NCI-H2081 treated with DMSO at 0.1 percent for 48 hours (cell line): ENCODE results near the gene SHISAL1.
A peak's percentile ranks its signal among the peaks of the same experiment; 100 is the strongest.

Experiments used
- DNase-seq: peaks from one replicate; lab custom pipeline; 2025; lab: John Stamatoyannopoulos, UW

SHISAL1 gene

DNA sequence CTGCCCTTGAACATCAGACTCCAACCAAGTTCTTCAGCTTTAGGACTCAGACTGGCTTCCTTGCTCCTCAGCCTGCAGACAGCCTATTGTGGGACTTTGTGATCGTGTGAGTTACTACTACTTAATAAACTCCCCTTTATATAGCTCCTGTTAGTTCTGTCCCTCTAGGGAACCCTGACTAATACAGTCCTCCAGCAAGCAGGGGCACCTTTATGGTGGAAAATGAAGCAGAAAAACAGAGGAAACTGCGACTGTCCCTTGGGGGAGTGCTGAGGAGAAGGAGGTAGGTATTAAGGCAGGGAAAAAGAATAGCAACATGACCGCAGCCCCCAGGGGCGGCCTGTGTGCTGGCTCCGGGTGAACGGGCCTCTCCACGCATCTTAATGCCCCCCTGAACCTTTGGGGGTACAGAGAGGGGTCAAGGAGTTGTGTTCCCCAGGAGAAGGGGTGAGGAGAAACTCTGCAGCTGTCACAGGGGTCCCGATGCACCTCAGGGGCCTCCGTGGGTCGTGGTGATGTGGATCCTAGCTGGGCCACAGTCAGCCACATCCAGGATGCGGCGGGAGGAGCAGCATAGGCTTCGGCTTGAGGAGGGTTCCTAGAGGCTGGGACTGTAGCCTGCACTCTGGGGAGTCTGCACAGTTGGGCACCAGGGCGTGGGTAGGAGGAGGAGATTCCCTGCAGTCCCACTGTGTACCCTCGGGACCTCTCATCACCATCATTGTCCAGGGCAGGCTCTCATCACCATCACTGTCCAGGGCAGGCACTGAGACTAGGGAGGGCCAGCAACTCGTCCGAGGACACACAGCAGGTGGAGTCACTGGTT lies 34.3 kb downstream of the SHISAL1 start:
- DNase-seq = no peak

DNA sequence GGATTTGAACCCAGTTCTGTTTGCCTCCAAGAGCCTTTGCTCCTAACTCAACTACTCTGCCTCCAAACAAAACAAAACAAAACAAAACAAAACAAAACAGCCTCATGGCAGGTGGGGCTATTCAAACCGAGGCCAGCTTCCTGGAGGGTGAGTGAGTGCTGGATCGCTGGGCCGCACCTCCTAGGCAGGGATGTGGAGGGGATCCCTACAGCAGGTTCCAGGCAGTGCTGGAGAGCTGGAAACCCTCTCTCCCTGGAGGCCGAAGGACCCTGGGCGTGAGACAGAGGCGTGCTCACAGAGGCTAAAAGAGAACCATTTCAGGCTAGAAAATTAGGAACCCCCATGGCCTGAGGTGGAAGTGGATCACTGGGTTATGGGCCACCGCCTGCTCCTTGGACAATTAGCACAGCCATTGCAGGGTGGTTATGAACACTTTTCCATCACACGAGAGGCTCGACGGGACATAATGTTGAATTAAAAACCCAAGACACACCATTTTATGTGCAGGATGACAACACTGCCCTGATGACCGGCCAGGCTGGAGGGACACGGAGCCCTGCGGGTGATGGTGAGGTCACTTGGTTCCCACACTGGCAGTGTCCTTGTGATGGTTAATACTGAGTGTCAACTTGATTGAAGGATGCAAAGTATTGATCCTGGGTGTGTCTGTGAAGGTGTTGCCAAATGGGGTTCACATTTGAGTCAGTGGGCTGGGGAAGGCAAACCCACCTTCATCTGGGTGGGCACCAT lies 35.2 kb downstream of the SHISAL1 start:
- no peak for DNase-seq

DNA sequence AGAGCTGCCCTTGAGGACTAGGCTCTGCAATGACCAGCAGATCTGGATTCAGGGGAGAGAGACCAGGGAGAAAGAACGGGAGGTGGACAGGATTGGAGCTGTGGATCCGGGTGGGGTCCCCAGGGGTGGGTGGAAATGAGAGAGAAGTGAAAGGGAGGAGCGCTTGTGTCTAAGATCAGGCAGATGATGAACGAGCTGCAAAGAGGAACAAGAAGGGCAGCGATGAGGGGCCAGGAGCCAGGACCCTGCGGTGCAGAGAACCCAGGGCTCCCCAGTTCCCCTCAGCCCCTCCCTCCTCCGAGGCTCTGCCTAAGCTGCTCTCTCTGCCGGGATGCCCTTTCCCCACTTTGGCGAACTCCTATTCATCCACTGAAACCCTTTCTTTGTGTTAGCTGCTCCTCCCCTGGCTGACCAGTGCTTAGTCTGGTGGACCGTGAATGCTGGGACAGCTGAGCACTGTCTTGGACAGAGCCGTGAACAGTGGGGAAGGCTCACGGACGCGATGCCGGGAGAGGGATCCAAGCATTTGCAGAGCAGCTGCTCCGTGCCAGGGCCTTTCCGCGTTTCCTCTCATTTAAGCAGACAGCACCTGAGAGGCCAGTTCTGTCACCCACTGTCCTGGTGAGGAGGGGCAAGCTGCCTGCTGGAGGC lies 35.9 kb downstream of the SHISAL1 start:
- no peak for DNase-seq

DNA sequence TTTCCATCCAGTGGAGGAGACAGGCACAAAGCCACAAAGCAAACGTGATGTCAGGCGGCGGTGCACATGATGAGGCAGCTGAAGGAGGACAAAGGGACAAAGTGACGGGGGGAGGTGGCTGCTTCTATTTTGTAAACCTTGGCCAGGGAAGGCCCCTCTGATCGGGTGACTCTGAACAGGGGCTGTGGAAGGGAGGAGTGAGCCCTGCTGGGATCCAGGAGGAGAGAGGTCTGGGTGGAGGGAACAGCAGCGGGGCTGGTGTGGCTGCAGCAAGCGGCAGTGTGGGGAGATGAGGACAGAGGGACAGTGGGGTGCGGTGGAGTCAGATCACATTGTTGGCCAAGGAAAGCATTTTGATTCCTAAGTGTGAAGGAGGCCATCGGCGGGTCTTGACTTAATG lies 36.7 kb downstream of the SHISAL1 start:
- DNase-seq = no peak

DNA sequence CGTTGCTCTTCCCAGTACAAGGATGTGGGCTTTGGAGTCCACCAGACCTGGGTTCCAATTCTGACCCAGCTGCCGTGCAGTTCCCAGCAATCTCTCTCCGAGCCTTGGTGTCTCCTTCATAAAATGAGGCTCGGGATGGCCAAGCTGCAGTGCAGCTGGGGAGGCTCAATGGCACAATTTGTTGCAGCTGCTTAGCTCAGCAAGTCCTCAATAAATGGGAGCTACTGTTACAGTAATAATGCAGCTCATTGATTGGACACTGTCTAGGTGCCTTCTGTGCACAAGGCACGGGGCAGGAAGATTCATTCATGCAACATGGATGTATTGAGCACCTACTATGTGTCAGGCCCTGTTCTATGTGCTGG lies 37.1 kb downstream of the SHISAL1 start:
- no peak for DNase-seq

DNA sequence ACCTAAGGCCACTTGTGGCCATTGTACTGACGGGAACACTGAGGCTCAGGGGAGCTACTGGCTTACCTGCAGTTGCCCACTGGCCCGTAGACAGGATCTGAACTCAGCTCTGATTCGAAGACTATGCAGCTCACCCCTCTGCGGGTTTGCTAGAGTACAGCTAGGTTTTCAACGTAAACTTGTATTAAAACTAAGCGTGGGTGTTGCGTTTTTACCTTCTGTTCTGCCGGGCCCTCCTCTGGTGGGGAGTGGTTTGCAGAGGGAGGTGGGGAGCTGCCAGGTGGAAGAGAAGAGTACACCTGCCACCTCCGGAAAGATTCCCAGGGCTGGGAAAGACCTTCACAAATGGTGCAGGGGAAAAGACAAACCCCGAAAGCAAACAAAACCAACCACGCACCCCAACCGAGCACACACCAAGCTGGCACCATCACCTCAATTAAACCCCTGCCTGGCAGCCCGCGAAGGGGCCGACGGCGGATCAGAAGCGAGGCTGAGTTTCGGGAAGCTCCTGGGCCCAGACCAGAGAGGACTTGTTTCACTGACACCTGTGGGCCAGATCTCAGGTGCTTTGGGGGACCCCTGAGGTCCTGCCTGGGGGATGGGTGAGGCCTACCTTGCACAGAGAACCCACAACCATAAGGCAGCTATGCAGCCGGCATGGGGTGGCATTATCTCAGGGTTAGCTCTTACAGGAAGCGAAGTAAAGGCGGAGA lies 37.7 kb downstream of the SHISAL1 start:
- DNase-seq = no peak

DNA sequence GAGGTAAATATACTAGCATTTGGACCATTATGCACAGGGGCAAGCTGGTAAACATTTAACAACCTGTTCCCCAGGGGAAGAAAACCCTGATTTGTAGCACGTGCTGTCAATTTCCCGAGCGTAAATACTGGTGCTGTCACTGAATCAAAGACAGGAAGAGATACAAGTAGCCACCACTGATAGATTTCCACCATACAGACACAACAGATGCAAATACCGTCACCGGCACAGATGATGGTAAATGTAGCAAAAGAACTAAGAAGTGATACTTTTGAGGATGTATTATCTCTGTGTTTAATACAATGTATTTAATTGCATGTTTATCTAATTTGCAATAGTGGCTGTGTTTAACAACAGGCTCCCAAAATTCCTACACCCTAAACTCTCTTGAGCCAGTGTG lies 39.6 kb downstream of the SHISAL1 start:
- DNase-seq = no peak

DNA sequence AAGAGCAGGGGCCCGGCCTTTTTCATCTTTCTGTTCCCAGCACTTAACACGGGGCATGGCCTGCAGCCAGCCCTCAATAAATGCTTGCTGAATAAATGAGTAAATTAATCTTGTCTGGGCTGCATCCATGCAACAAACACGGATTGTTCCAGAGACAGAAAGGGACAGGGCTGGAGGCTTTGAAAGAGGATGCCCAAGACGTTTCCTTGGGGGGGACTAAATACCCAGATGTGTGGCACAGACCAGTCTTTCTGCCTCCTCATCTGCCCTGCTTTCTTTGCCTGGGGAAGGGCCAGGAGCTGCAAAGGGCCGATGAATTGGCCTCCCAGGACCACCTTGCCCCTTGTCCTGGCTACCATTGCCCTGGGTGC lies 40.4 kb downstream of the SHISAL1 start:
- DNase-seq = no peak

DNA sequence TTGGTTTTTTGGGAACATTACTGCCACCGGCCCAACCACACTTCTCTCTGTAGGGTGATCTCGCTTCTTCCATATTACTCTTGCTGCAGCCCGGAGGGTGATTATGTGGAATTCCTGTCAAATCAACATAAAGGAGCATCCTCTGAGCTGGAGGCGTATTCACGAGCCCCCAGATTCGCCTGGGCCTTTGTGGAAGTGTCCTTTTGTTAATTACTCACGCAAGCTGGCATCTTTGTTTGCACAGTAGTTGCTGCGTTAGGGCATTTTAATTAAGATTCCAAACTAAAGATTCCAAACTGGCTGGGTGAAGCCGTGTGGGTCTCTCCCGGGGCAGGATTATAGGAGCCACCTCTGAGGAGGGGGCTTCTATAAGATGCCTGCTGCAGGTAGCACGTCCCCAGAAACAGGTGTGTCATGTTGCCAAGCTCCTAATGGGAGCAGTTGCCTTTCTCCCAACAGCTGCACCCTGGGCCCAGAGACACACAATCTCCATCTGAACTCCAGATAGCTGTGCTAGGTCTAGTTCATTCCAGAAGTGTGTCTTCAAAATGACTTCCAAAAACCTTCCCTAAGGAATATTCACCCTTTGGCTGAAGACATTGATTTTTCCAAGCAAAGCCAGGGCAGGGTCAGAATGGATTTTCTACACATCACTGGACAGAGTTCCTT lies 40.9 kb downstream of the SHISAL1 start:
- DNase-seq = no peak

DNA sequence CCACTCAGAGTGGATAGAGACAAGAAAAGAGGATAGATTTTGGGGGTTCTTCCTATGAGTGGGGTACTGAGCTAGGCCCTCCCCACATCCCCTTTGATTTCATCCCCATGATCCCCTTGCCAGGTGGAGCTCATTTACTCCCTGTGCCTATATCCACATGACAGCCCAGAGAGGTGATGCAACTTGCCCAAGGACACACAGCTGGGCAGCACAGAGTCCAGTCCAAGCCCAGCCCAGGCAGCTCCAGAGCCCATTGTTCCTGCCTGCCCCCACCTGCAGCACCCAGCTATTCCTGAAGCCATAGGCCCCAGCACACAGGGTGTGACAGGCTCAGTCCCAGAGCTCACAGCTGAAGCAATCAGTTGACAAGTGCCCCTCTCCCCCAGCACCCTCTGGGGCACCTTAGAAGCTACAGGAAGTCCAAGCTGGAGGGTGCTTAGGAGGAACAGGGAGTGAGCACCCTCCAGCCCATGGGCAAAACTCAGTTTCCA lies 41.7 kb downstream of the SHISAL1 start:
- DNase-seq = no peak

DNA sequence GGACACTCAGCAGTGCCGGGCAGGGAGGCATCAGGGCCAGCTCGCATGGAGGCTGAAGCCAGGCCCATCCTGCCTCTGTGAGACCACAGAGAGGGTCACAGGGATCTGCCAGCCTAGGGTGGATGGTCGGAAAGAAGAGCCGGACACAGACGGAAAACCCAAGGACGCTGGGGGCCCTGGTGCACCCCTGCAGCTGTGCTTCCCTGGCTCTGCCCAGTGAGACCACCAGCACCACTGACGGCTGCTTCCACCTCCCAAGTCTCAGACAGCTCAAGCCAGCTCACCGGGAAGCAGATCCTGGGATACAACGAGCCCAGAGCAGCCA lies 42.2 kb downstream of the SHISAL1 start:
- no peak for DNase-seq

DNA sequence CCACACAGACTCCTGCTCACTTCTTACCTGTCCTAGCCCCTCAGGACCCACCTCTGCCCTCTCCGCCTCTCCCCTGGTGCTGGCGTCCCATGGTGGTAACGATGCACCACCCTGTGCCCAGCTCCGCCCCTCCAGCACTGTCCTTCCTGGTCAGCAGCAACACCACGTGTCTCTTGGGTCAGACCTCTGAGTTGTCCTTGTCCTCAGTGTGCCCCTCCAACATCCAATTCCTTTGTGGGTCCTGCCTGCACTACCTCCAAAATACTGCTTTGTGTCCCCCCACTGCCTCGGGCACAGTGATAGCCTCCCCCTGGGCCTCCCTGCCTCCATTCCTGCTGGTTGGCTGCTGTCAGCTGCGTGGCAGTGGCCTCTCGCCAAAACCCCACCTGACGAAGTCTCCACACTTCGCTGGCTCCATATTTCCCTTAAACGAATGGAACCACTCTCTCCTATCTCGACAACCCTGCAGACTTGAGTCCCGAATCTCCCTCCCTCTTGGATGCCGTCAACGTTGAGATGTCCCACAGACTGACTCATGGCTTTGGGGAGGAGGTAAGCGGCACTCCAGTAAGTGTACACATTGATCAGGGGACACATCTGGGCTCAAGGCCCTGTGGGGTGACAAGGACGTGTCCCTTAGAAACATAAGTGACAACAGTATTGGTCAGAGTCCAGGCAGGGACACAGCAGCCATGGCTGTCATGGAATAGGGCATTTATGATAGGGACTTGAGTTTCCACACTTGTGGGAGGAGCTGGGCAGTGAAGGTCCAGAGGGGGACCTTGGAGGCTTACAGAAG lies 42.8 kb downstream of the SHISAL1 start:
- no peak for DNase-seq

DNA sequence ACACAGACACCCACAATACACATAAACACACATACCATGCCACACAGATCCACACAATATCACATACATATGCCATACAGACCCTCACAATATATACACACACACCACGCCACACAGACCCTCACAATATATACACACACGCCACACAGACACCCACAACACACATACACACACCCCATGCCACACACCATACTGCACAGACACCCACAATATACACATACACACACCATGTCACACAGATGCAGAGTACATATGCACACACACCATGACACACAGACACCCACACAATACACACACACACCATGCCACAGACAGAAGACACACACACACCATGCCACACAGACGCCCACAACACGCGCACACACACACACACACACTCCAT lies 43.6 kb downstream of the SHISAL1 start:
- no peak for DNase-seq

DNA sequence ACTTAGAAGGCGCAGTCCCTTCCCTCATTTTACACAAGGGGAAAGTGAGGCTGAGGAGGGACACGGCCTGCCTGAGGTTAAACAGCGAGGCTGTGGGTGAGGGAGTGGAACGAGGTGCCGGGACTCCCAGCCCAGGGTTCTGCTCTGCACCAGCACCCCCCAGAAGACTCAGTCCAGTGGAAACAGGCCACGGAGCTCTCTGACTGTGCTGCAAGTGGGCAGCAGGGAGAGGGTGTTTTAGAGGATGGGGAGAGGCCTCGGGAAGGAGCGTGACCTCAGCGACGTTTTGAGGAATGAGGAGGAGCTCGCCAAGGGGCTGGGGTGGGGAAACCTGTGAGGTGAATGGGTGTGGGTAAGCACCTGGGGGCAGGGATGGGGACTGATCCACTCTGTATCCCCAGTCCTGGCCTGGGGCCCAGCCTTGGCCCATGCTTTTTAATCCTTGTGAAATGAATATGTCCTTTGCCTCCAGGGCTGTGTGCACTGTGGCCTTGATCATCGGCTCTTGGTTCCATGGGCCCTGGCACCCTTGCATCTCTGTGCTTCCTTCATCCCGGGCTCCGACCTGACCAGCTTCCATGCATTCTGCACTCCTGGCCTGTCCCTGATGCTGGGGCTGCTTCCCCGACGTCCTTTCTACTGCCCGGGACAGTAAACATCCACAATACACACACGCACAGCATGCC lies 44.2 kb downstream of the SHISAL1 start:
- DNase-seq = no peak

DNA sequence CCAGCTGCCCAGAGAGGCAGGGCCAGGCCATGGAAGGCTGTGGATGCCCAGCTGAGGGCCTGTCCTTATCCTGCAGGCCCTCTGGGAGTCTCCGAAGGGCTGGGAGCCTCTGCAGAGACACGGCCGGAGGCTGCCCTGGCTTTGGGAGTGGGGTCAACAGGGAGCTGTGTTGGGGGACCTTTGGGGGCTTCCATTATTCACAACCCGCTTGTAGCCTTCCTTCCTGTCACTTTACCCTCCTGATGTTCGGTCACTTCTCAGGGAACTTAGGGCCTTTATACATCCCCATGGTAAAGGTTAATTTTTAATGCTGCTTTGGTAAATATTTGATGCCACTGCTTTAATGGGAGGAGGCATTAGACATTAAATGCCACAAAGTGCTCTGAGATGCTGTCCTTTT lies 44.9 kb downstream of the SHISAL1 start:
- no peak for DNase-seq

DNA sequence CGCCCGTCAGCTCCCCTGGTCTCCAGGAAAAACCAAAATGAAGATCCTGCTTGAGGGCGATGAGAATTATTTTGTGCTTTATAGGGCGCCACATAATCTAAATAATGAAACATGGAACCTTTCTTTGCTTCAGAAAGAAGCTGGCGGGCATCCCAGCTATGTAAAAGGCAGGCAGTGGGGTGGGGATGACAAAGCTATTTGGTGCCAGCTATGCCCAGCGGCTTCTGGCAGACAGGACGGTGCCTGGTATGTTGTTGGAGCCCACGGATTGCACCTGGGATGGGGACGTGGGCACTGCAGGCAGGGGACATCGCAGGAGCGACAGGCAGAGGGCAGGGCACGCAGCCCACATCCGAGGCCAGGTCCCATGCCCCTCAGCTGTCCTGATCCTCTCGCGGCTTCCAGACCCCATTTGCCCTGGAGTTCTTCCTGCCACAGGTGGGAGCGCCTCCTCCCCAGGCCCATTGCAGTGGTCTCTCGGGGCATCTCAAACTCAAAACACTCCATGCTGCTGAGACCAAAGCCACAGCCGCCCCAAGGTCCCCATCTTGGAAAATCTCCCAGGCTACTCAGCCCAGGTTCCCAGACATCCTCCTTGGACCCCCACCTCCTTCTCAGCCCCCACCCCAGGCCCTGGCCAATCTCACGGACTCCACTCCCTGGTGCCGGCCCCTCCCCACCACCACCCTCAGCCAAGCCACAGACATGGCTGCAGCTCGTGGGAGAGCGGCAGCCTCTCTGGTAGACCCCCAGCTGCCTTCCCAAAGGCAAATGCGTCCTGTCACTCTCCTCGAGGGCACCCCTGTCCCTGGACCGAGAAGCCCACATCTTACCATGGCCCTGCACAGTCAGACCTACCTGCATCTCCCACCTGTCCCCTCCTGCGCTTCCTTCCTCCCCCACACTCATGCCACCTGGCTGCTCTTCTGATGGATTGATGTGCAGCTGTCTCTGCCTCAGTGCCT lies 45.7 kb downstream of the SHISAL1 start:
- no peak for DNase-seq

DNA sequence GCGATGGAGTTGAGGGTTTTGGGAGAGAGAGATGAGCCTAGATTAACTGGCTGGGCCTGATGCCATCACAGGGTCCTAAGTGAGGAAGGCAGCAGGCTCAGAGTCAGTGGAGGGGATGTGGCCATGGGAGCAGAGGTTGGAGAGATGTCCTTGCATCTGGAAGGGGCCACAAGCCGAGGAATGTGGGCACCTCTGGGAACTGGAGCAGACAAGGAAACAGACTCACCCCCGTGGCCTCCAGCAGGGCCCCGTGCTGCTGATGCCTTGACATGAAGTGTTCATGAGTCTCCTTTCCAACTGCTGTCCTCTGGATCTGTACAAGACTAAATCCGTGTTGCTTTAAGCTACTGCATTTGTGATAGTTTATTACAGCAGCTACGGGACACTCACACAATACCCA lies 49.2 kb downstream of the SHISAL1 start:
- no peak for DNase-seq

DNA sequence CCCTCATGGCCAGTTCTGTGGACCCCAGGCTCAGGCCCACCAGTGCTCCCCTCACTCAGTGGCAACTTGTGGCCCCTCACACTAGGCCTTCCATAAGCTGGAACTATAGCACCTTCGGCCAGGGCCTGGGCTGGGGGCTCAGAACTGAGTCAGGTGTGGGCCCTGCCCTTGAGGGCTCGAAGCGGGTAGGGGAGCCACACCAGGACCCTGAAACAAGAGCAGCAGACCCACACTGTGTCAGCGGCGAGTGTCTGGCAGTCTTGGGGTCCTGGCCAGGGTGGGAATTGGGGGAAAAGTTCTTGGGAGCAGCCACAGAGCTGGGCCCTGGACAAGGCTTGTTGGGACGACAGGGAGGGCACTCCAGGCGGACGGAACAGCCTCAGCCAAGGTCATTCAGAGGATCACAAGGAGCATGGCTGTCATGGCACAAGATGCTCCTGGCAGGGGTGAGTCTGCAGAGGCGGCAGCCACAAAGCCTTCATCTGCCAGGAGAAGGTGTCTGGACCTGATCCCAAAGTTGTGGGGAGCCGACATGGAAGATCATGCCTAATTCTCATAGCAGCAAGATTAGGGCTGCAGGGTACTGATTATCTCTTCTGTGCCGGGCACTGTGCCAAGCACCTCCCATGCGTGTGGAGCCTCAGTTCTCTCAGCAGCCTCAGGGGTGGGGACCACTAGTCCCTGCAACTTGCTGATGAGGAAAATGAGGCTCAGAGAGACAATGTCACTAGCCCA lies 50.7 kb downstream of the SHISAL1 start:
- DNase-seq = peak; percentile 8
